K562 (cell line): ENCODE measurements around the gene PELI2. TPM values are rescaled to one million over a fixed set of nuclear protein-coding genes. Genes with fewer than 3 reads are reported as not detected.

Experiments
- MXI1 ChIP-seq: IDR thresholded peaks from 2 replicates; pipeline ENCODE4 v1.6.1; 2011; ENCODE audit warnings: low read depth, mild to moderate bottlenecking, improper control_type of control experiment, low read length
- NEUROD1 ChIP-seq: fragments of 150-350 bp; IDR thresholded peaks from 2 replicates; pipeline ENCODE4 v1.6.1; 2014; ENCODE audit warnings: borderline replicate concordance, low read length, low read depth; ENCODE audit not compliant: partially characterized antibody
- ZBED1 ChIP-seq: IDR thresholded peaks from 2 replicates; pipeline ENCODE4 v1.6.1; 2014
- ZNF274 ChIP-seq: IDR thresholded peaks from 2 replicates; pipeline ENCODE4 v1.6.1; 2011; ENCODE audit warnings: low read depth, mild to moderate bottlenecking, low read length, moderate library complexity, borderline replicate concordance
- polyA plus RNA-seq, 8 experiments: library from polyadenylated mRNA; depleted of rRNA in 4 of 8; stranded (reverse) in 5 of 8; unstranded in 3 of 8; fragments of >200 nt; fragmentation: Nextera tagmentation in 2 of 8; fragmentation: Illumina TruSeq in 1 of 8; extraction: Ambion mirVana in 2 of 8; extraction: Trizol in 1 of 8; gene quantifications; 2 replicates each; pipeline versions ENCODE4 v1.2.1 to v1.2.3, GENCODE V29; 2011 to 2014; ENCODE audit warnings: inconsistent platforms in 1 of 8, missing spikeins in 1 of 8
- total RNA-seq, 7 experiments: library from RNA; depleted of rRNA in 6 of 7; stranded (reverse); fragments of >200 nt in 6 of 7; fragmentation: Illumina TruSeq in 2 of 7; extraction: Trizol in 2 of 7; gene quantifications; 2 replicates each; pipeline versions ENCODE4 v1.2.1 to v1.2.3, GENCODE V29; 2011 to 2021; ENCODE audit warnings: low replicate concordance in 1 of 7
- TF ChIP-seq, protein P1 (sequence below): IDR thresholded peaks from 3 replicates; pipeline ENCODE4 v1.6.1; 2011; ENCODE audit warnings: borderline replicate concordance, mild to moderate bottlenecking, moderate library complexity; ENCODE audit not compliant: insufficient read length; ENCODE audit errors: extremely low read depth

PELI2 gene
- total and polyA plus RNA-seq, 9 of the 15 experiments (the other 6 are each of a cell fraction or from before 2014, with no cell fraction given): 0.20 to 1.5 (median 0.44) TPM

DNA sequence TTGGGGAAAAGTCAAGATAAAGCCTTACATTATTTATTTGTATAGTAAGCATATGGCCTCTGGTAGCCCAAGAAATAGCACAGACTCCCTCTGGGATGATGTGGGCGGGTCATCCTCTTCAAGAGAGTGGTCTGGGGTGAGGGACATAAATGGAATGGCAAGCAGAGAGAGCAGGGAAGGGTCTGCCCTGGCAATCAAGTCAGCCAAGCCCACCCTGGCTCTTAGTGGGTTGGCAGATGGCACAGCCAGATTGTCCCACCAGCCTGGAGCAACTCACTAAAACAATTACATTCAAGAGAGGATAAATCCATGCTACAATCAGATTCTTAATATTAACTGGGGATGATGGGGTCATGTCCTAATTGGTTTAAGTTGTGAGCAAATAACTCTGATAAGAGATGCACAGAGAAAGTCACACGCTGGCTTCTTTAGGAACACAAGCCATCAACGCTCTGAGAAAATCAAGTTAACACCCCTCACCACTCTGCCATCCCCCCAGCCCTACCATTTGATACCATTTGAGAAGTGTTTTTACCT lies 2.8 kb upstream of the PELI2 start (continued):
- TF ChIP-seq, protein P1, sequence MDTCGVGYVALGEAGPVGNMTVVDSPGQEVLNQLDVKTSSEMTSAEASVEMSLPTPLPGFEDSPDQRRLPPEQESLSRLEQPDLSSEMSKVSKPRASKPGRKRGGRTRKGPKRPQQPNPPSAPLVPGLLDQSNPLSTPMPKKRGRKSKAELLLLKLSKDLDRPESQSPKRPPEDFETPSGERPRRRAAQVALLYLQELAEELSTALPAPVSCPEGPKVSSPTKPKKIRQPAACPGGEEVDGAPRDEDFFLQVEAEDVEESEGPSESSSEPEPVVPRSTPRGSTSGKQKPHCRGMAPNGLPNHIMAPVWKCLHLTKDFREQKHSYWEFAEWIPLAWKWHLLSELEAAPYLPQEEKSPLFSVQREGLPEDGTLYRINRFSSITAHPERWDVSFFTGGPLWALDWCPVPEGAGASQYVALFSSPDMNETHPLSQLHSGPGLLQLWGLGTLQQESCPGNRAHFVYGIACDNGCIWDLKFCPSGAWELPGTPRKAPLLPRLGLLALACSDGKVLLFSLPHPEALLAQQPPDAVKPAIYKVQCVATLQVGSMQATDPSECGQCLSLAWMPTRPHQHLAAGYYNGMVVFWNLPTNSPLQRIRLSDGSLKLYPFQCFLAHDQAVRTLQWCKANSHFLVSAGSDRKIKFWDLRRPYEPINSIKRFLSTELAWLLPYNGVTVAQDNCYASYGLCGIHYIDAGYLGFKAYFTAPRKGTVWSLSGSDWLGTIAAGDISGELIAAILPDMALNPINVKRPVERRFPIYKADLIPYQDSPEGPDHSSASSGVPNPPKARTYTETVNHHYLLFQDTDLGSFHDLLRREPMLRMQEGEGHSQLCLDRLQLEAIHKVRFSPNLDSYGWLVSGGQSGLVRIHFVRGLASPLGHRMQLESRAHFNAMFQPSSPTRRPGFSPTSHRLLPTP: no peak
- TF ChIP-seq NEUROD1 (no peak), ZNF274 (no peak), MXI1 (no peak), ZBED1 (no peak)
